Measurements from ENCODE around the gene C1QTNF8. TPM values are rescaled to one million over a fixed set of nuclear protein-coding genes. Genes with fewer than 3 reads are reported as not detected.

C1QTNF8 gene
- total and polyA plus RNA-seq, 2 of the 13 experiments (the other 11 are each of a cell fraction or from before 2014, with no cell fraction given), result 0.09 TPM; not detected in 1

DNA sequence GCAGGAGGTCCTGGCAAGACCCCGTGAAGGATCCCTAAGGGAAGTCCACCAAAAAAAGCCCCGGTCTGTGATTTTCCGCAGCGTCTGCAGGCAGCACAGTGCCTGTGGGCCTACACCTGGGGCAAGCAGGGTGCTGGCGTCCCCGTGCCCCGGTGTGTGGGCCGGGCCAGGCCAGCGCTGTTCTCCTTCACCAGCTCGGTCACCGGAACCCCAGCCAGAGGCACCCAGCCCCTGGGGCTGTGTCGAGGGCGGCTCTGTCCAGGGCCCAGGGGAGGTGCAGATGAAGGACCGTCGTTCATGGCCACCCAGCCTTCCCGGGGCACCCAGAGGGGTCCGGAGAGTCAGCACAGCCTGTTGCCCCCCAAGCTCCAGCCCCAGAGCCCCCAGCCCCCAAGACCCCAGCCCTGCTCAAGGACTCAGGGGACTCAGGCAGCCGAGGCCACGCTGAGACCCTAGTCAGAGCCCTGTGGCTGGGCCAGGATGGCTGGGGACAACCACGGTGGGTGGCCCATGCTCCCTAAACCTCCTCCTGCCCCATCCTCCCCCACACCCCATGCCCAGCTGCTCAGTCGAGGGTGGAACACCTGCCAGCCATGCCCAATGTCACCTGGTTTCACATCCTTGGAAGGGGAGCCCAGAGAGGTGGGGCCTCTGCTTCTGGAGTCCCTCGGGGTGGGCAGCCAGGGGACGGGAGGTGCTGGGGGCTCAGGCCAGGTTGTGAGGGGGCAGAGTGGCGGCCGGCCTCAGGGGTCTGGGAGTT lies 5.7 kb upstream of the C1QTNF8 start:
- ATAC-seq, result no peak
- no peak overlapping the region for H3K27ac ChIP-seq (ENCODE audit: extremely low read length, insufficient read depth, low read length)
- ChIA-PET CTCF (ENCODE audit: low intra/inter-chr PET ratio, low total read pairs) (interaction anchor here (2.3 kb wide), 1 partner anchor 44 kb away, joined by 20 read pairs; no protein-coding TSS in a partner anchor), POLR2A (no interaction called here)
- no peak overlapping the region for H3K4me2 ChIP-seq (ENCODE audit: low read depth, low read length)
- no peaks in the 10 kb centered on the region for H3K36me3 ChIP-seq (replicated peaks in 1 of 2; ENCODE audit: control insufficient read depth in 1 of 2, insufficient read depth in 2 of 2, low read length in 2 of 2)
- WGBS (ENCODE audit: low lambda C conversion rate), result no CpG with 5 or more reads among the region's 25 CpGs
- H3K4me1 ChIP-seq (ENCODE audit: insufficient read depth, low read length), result no peaks in the 10 kb centered on the region
- no TSS peak for BruUV-seq (replicated peaks)
- no peak for DNase-seq (ENCODE audit: low spot score)
- H2AFZ ChIP-seq (ENCODE audit: low read length), result no peak overlapping the region
- no peaks in the 10 kb centered on the region for H4K20me1 ChIP-seq (ENCODE audit: insufficient read depth, low read length)
- no peak overlapping the region for H3K9ac ChIP-seq (ENCODE audit: insufficient read depth, low read depth, low read length)
- H3K79me2 ChIP-seq (ENCODE audit: insufficient read depth, low read length), result no peaks in the 10 kb centered on the region
- no peak for FAIRE-seq
- H3K4me3 ChIP-seq (replicated peaks in 1 of 3; ENCODE audit: insufficient read depth in 1 of 3, low read depth in 2 of 3, low read length in 3 of 3), result no peak overlapping the region
- TF ChIP-seq TGIF2 (CRISPR knock-in tag; IDR thresholded peaks at IDR 0.05), result no peak
- no peaks in the 10 kb centered on the region for H3K9me3 ChIP-seq (ENCODE audit: low read length)
- peaks cover 32 to 79% of the 10 kb centered on the region in 2 experiments for H3K27me3 ChIP-seq (ENCODE audit: control insufficient read depth in 1 of 2, insufficient read depth in 2 of 2, low read length in 2 of 2)
- in situ Hi-C loops (cut with HindIII; ENCODE audit: extremely low pct_ligation_motif_present, low pct_unique_long_range_greater_than_20kb), result no loop called here
- intact Hi-C loops (cut with micrococcal nuclease; ENCODE audit: unreplicated experiment), result no loop called here

DNA sequence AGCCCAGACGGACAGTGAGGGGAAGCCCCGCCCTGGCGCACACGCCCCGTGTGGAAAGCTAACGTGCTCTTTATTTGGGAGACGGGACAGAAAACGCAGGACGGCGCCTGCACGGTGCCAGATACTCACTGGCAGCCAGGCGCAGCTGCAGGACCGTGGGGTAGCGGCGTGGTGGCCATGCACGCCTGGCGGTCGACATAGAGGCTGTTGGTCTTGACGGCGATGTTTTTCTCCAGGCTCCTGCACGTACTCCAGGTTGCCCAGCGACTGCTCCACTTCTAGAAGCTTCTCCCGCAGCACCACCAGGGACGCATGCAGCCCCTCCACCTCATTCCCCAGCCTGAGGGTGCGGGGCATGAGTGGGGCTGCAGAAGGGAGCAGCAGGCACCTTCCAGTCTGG lies 5.1 kb upstream of the C1QTNF8 start:
- H3K27me3 ChIP-seq (ENCODE audit: control insufficient read depth in 1 of 2, insufficient read depth in 2 of 2, low read length in 2 of 2), result peaks cover 35 to 83% of the 10 kb centered on the region in 2 experiments
- no peak overlapping the region for H3K27ac ChIP-seq (ENCODE audit: extremely low read length, insufficient read depth, low read length)
- TF ChIP-seq HNRNPLL (IDR thresholded peaks at IDR 0.05; ENCODE audit: low read depth, low read length, poor library complexity, severe bottlenecking) (peak; percentile 26), GFI1 (CRISPR knock-in tag; IDR thresholded peaks at IDR 0.05; ENCODE audit: borderline replicate concordance) (no peak), MTF2 (CRISPR knock-in tag; IDR thresholded peaks at IDR 0.05; ENCODE audit: borderline replicate concordance) (0 out of 2 replicates have a peak, but pooled peaks have one; percentile 47), ZNF33A (CRISPR knock-in tag; IDR thresholded peaks at IDR 0.05; ENCODE audit: borderline replicate concordance) (no peak)
- 36% methylated on average over 4 of the region's 25 CpGs for WGBS (ENCODE audit: low lambda C conversion rate)
- DNase-seq (ENCODE audit: low spot score) (no peak), FAIRE-seq (no peak), ATAC-seq (no peak)
- H3K9me3 ChIP-seq (ENCODE audit: low read length), result no peaks in the 10 kb centered on the region
- ChIA-PET CTCF (ENCODE audit: low intra/inter-chr PET ratio, low total read pairs) (interaction anchor here (2.3 kb wide), 1 partner anchor 44 kb away, joined by 20 read pairs; no protein-coding TSS in a partner anchor), POLR2A (no interaction called here)
- no peak overlapping the region for H3K4me3 ChIP-seq (replicated peaks in 1 of 3; ENCODE audit: insufficient read depth in 1 of 3, low read depth in 2 of 3, low read length in 3 of 3)
- intact Hi-C loops (cut with micrococcal nuclease; ENCODE audit: unreplicated experiment), result no loop called here
- H2AFZ ChIP-seq (ENCODE audit: low read length), result no peak overlapping the region
- H4K20me1 ChIP-seq (ENCODE audit: insufficient read depth, low read length), result no peaks in the 10 kb centered on the region
- BruUV-seq (replicated peaks), result no TSS peak
- H3K36me3 ChIP-seq (replicated peaks in 1 of 2; ENCODE audit: control insufficient read depth in 1 of 2, insufficient read depth in 2 of 2, low read length in 2 of 2), result no peaks in the 10 kb centered on the region
- no peak overlapping the region for H3K4me2 ChIP-seq (ENCODE audit: low read depth, low read length)
- H3K9ac ChIP-seq (ENCODE audit: insufficient read depth, low read depth, low read length), result no peak overlapping the region
- in situ Hi-C loops (cut with HindIII; ENCODE audit: extremely low pct_ligation_motif_present, low pct_unique_long_range_greater_than_20kb), result no loop called here
- no peaks in the 10 kb centered on the region for H3K4me1 ChIP-seq (ENCODE audit: insufficient read depth, low read length)
- no peaks in the 10 kb centered on the region for H3K79me2 ChIP-seq (ENCODE audit: insufficient read depth, low read length)
